Measurements from ENCODE around the gene MTX1. TPM values are rescaled to one million over a fixed set of nuclear protein-coding genes. Genes with fewer than 3 reads are reported as not detected.

The MTX1 gene
- polyA plus RNA-seq, 6 donors from 2014 or later, result 35.5 to 49.1 (median 42.0) TPM

DNA sequence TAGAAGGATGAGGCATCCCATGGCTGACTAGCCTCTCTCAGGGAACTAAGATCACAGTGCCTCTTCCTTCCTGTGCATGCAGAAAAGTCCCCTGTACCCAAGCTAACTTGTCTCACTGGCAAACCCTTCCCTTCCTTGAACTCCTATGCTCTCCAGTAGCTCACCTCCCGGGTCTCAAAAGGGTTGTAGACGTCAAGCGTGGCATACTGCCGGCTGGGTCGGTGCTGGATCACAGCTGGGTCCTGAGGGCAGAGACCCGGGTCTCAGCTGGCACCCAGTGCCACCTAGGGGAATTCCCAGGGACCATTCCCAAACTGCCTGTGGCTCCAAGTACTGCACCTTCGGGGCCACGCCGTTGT is 53.0 kb downstream of the MTX1 start:
- H3K36me3 Mint-ChIP-seq, result peaks cover 10% of the 10 kb centered on the region in 2 donors
- no peaks in the 10 kb centered on the region for H3K9me3 Mint-ChIP-seq
- peaks cover 34 to 41% (median 38%) of the 10 kb centered on the region in 3 donors for H3K4me1 Mint-ChIP-seq
- DNase-seq (no peak), ATAC-seq (ENCODE audit: low read depth in 2 of 2) (no peak)
- peak overlapping the region; percentile 91 to 100 (median 99) for H3K4me3 Mint-ChIP-seq
- no peaks in the 10 kb centered on the region for H3K27me3 Mint-ChIP-seq
- H3K27ac Mint-ChIP-seq, result peak overlapping the region; percentile 58 to 98 (median 94)

DNA sequence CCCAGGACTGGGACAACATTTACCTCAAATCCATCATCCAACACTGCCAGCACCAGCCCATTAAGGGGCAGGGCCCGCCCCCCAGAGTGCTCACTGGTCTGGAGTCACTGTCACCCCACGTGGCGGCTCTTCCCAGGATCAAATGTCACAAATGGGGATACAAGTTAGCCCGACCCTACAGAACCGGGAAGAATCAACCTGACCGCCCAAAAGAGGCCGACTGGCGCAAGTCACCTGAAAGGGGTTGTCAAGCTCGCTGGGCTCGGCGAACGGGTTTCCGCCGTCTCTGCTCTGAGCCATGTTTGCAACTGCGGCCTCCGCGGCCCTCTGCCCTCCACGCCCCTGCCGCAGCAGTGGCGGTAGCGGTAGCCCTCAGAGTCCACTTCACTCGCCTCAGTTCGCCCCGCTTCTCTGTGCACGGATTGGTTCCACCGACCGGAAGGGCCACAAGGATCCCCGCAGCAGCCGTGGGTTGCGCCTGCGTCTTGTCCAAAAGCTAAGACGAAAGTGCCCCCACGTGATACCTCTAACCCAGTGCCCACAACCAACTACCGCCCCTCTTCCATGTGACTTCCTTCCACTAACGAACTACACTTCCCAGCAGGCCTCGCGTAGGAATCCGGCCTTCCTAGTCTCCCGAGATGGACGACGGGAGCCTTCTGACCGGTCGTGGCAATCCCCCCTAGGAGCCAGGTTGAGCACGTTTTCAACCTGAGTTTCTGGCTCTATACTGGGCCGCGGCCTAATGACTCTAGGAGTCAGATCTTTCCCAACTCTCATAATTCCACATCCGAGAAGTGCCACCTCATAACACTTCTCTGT is 53.6 kb downstream of the MTX1 start, which contains the start of gene SCAMP3:
SCAMP3 (minus strand) TSS at position 509 of the 822 bp plus-strand sequence; CDS start at position 300, 209 bp downstream.
- ATAC-seq (ENCODE audit: low read depth in 2 of 2), result peak; percentile 98 to 99
- Mint-ChIP-seq H3K27ac (peak within 1 kb of the TSS; percentile 82 to 98 (median 97)), H3K9me3 (no peaks in the 10 kb centered on the region), H3K27me3 (no peaks in the 10 kb centered on the region), H3K4me1 (peaks cover 28 to 36% (median 32%) of the 10 kb centered on the region in 3 donors), H3K4me3 (peak within 1 kb of the TSS; percentile 91 to 100 (median 99)), H3K36me3 (peaks cover 7 to 12% of the 10 kb centered on the region in 2 donors)
- peak; percentile 88 for DNase-seq

DNA sequence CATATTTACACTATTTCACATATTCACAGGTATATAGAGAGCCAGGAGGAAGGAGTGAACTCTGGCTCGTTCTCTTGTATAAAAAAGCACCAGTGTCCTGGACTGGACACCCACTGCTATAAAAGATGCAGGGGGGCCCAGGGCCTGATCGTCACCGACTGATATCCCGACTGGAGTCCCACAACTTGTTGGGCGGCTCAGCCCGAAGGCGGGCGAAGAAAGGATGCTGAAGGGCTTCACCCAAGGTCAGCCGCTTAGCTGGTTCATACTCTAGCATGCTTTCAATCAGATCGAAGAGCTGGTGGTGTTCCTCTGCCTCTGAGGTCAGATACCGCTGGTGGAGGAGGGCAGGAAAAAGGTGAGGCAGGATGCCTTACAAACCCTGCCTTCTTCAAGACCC is 54.6 kb downstream of the MTX1 start:
- DNase-seq (no peak), ATAC-seq (ENCODE audit: low read depth in 2 of 2) (no peak)
- Mint-ChIP-seq H3K36me3 (peaks cover 9 to 12% of the 10 kb centered on the region in 2 donors), H3K4me3 (peak overlapping the region; percentile 31 to 100 (median 98)), H3K4me1 (peaks cover 26 to 35% (median 27%) of the 10 kb centered on the region in 3 donors), H3K27me3 (no peaks in the 10 kb centered on the region), H3K27ac (peak overlapping the region in 4 of 6 donors; percentile 69 to 90 (median 73)), H3K9me3 (no peaks in the 10 kb centered on the region)

Other genes starting within 250 kb of the MTX1 start
- gene PYGO2, start 246.9 kb upstream of the MTX1 start, polyA plus RNA-seq (ENCODE audit: low read depth in 6 of 6), result 10 to 100 TPM in 5 of 6 donors, 1 to 10 TPM in 1; 10.0 to 45.1 (median 29.4) TPM
- gene SHC1, start 237.9 kb upstream of the MTX1 start, polyA plus RNA-seq (ENCODE audit: low read depth in 6 of 6), result 10 to 100 TPM; 23.3 to 34.0 (median 26.3) TPM
- 100 to 1,000 TPM; 117 to 196 (median 131) TPM for gene CKS1B, start 234.0 kb upstream of the MTX1 start, polyA plus RNA-seq (ENCODE audit: low read depth in 6 of 6)
- 10 to 100 TPM; 37.0 to 57.0 (median 49.4) TPM for gene FLAD1, start 225.4 kb upstream of the MTX1 start, polyA plus RNA-seq (ENCODE audit: low read depth in 6 of 6)
- not detected for gene LENEP, start 215.1 kb upstream of the MTX1 start, polyA plus RNA-seq (ENCODE audit: low read depth in 6 of 6)
- 1 to 10 TPM in 5 of 6 donors, not detected in 1; 2.2 to 5.5 (median 2.7) TPM for gene ZBTB7B, start 205.9 kb upstream of the MTX1 start, polyA plus RNA-seq (ENCODE audit: low read depth in 6 of 6)
- gene DCST2, start 174.9 kb upstream of the MTX1 start, polyA plus RNA-seq (ENCODE audit: low read depth in 6 of 6), result not detected
- gene DCST1, start 174.9 kb upstream of the MTX1 start, polyA plus RNA-seq (ENCODE audit: low read depth in 6 of 6), result not detected
- 1 to 10 TPM; 2.8 to 8.8 (median 7.0) TPM for gene ADAM15, start 157.4 kb upstream of the MTX1 start, polyA plus RNA-seq (ENCODE audit: low read depth in 6 of 6)
- gene EFNA4, start 145.0 kb upstream of the MTX1 start, polyA plus RNA-seq (ENCODE audit: low read depth in 6 of 6), result 1 to 10 TPM in 5 of 6 donors, not detected in 1; 2.6 to 6.0 (median 3.3) TPM
- 1 to 10 TPM in 3 of 6 donors, under 1 TPM in 2, not detected in 1; 0.54 to 2.9 (median 2.1) TPM for gene EFNA3, start 129.9 kb upstream of the MTX1 start, polyA plus RNA-seq (ENCODE audit: low read depth in 6 of 6)
- under 1 TPM in 3 of 6 donors, not detected in 3; 0.18 to 0.82 (median 0.56) TPM for gene EFNA1, start 80.8 kb upstream of the MTX1 start, polyA plus RNA-seq (ENCODE audit: low read depth in 6 of 6)
- 100 to 1,000 TPM; 152 to 273 (median 201) TPM for gene SLC50A1, start 72.8 kb upstream of the MTX1 start, polyA plus RNA-seq (ENCODE audit: low read depth in 6 of 6)
- gene DPM3, start 68.2 kb upstream of the MTX1 start, polyA plus RNA-seq (ENCODE audit: low read depth in 6 of 6), result 100 to 1,000 TPM in 1 of 6 donors, 10 to 100 TPM in 5; 77.4 to 100 (median 90.5) TPM
- gene KRTCAP2, start 35.4 kb upstream of the MTX1 start, polyA plus RNA-seq (ENCODE audit: low read depth in 6 of 6), result 100 to 1,000 TPM; 340 to 379 (median 354) TPM
- under 1 TPM in 2 of 6 donors, not detected in 4; 0.13 to 0.35 TPM for gene TRIM46, start 34.8 kb upstream of the MTX1 start, polyA plus RNA-seq (ENCODE audit: low read depth in 6 of 6)
- gene THBS3, start 798 bp upstream of the MTX1 start, polyA plus RNA-seq (ENCODE audit: low read depth in 6 of 6), result 1 to 10 TPM; 1.1 to 3.9 (median 2.2) TPM
- gene ENTREP3, start 46.8 kb downstream of the MTX1 start, polyA plus RNA-seq (ENCODE audit: low read depth in 6 of 6), result 1 to 10 TPM in 3 of 6 donors, under 1 TPM in 3; 0.54 to 1.7 (median 1.2) TPM
- 100 to 1,000 TPM; 100 to 142 (median 125) TPM for gene SCAMP3, start 53.7 kb downstream of the MTX1 start, polyA plus RNA-seq (ENCODE audit: low read depth in 6 of 6)
- gene CLK2, start 64.8 kb downstream of the MTX1 start, polyA plus RNA-seq (ENCODE audit: low read depth in 6 of 6), result 10 to 100 TPM; 11.6 to 28.2 (median 18.1) TPM
- under 1 TPM in 2 of 6 donors, not detected in 4; 0.08 to 0.33 TPM for gene HCN3, start 68.8 kb downstream of the MTX1 start, polyA plus RNA-seq (ENCODE audit: low read depth in 6 of 6)
- gene PKLR, start 92.7 kb downstream of the MTX1 start, polyA plus RNA-seq (ENCODE audit: low read depth in 6 of 6), result not detected
- 100 to 1,000 TPM in 5 of 6 donors, 10 to 100 TPM in 1; 99.4 to 187 (median 117) TPM for gene FDPS, start 100.2 kb downstream of the MTX1 start, polyA plus RNA-seq (ENCODE audit: low read depth in 6 of 6)
- 1 to 10 TPM in 5 of 6 donors, not detected in 1; 3.4 to 6.5 (median 5.0) TPM for gene RUSC1, start 112.2 kb downstream of the MTX1 start, polyA plus RNA-seq (ENCODE audit: low read depth in 6 of 6)

Measured in naive B cell (primary cell).